K562 treated with DMSO at 1 percent for 24 hours (cell line): Measurements from ENCODE around the gene WDR11. TPM values are rescaled to one million over a fixed set of nuclear protein-coding genes. Genes with fewer than 3 reads are reported as not detected.

Experiments used
- total RNA-seq: library from RNA; unstranded; fragments of 300-600 nt; gene quantifications from 2 replicates; pipeline ENCODE4 v1.2.3, GENCODE V29; 2022; ENCODE audit warnings: low read depth; ENCODE audit not compliant: insufficient read depth

Gene WDR11, protein sequence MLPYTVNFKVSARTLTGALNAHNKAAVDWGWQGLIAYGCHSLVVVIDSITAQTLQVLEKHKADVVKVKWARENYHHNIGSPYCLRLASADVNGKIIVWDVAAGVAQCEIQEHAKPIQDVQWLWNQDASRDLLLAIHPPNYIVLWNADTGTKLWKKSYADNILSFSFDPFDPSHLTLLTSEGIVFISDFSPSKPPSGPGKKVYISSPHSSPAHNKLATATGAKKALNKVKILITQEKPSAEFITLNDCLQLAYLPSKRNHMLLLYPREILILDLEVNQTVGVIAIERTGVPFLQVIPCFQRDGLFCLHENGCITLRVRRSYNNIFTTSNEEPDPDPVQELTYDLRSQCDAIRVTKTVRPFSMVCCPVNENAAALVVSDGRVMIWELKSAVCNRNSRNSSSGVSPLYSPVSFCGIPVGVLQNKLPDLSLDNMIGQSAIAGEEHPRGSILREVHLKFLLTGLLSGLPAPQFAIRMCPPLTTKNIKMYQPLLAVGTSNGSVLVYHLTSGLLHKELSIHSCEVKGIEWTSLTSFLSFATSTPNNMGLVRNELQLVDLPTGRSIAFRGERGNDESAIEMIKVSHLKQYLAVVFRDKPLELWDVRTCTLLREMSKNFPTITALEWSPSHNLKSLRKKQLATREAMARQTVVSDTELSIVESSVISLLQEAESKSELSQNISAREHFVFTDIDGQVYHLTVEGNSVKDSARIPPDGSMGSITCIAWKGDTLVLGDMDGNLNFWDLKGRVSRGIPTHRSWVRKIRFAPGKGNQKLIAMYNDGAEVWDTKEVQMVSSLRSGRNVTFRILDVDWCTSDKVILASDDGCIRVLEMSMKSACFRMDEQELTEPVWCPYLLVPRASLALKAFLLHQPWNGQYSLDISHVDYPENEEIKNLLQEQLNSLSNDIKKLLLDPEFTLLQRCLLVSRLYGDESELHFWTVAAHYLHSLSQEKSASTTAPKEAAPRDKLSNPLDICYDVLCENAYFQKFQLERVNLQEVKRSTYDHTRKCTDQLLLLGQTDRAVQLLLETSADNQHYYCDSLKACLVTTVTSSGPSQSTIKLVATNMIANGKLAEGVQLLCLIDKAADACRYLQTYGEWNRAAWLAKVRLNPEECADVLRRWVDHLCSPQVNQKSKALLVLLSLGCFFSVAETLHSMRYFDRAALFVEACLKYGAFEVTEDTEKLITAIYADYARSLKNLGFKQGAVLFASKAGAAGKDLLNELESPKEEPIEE
- 16.3 and 22.2 TPM in 2 replicates for total RNA-seq

DNA sequence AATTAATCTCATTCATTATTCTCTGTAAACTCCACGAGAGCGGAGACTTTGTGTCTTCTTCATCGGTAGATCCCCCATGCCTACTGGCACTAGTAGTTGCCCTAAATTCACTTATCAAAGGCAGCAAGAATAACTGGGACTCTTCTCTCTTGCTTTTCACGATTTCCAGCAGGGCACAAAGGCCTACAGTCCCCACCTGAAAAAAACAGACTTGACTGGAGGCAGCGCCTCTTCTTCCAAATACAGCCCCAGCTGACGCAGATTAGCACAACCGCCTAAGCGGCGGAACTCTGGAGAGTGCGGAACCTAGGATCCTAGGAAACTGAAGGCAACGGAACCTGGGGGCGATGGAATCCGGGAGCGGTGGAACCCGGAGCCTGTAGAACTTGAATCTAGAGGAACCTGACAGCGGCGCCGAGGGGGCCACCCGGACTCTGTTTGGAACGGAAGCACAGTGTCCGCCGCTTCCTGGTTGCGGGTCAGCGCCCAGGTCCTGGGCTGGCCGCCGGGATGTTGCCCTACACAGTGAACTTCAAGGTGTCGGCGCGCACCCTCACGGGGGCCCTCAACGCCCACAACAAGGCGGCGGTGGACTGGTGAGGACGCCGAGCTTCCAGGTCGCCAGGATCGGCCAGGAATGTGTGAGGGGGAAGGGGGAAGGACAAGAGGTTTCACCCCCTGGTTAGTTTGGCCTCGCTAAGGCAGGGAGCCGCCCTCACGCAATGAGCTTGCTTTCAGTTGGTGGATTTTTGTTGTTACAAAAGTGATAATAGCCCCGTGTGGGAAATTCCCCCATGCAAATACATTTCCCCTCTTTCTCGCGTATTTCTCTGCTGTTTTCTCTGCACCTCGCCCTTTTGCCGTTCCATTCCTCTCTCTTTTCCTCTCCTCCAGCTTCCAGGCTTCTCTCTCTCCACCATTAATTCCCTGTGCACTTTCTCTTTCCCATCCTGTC is at the start of gene WDR11:
Gene WDR11 (plus strand): TSS at position 452 of the 955 bp plus-strand sequence. CDS start 59 bp downstream, at position 511.

